C1 segment of cervical spinal cord (tissue), 14 donors: ENCODE results near the gene TNNC1.

Source experiments
- DNase-seq, 14 donors: peaks; one replicate each; lab custom pipeline; 2025; lab: John Stamatoyannopoulos, UW

The TNNC1 gene

GRCh38 chr3:52458770-52459545 lies 5.1 kb upstream of the TNNC1 start:
- DNase-seq = no peak

GRCh38 chr3:52458031-52458760 lies 4.4 kb upstream of the TNNC1 start:
- no peak for DNase-seq

GRCh38 chr3:52456800-52457183 lies 3.0 kb upstream of the TNNC1 start:
- peak in 1 of 14 donors; percentile 70 for DNase-seq

GRCh38 chr3:52456169-52456799 lies 2.4 kb upstream of the TNNC1 start:
- peak in 6 of 14 donors; percentile 6 to 70 (median 35) for DNase-seq

- peak in 13 of 14 donors; percentile 24 to 87 (median 69) for DNase-seq
Observed at GRCh38 chr3:52455283-52456168, 1.7 kb upstream of the TNNC1 start, which contains the start of gene NISCH. NISCH (plus strand) TSS chr3:52455604; CDS start chr3:52455642, 38 bp downstream.

- no peak for DNase-seq
Observed at GRCh38 chr3:52454938-52455282, 1.1 kb upstream of the TNNC1 start.

GRCh38 chr3:52454250-52454937 lies 553 bp upstream of the TNNC1 start:
- peak in 2 of 14 donors; percentile 13 to 38 for DNase-seq

- DNase-seq = no peak
Observed at GRCh38 chr3:52452570-52453221, 1.1 kb downstream of the TNNC1 start.

- DNase-seq = no peak
Observed at GRCh38 chr3:52452126-52452525, 1.7 kb downstream of the TNNC1 start.

GRCh38 chr3:52451237-52452083 lies 2.4 kb downstream of the TNNC1 start:
- DNase-seq = no peak

- DNase-seq = no peak
Observed at GRCh38 chr3:52450489-52451236, 3.2 kb downstream of the TNNC1 start.

- DNase-seq = no peak
Observed at GRCh38 chr3:52447512-52448355, 6.1 kb downstream of the TNNC1 start.

GRCh38 chr3:52446631-52447511 lies 7.0 kb downstream of the TNNC1 start:
- peak in 9 of 14 donors; percentile 10 to 52 (median 29) for DNase-seq

- no peak for DNase-seq
Observed at GRCh38 chr3:52446042-52446441, 7.8 kb downstream of the TNNC1 start.

GRCh38 chr3:52444860-52445793 lies 8.7 kb downstream of the TNNC1 start, which contains the start of gene SEMA3G:
SEMA3G (minus strand) TSS chr3:52445103; CDS start chr3:52445027, 76 bp downstream.
- peak in 2 of 14 donors; percentile 17 to 89 for DNase-seq
